BE2C (cell line): ENCODE results near the gene GPR63.

Source experiments
- DNase-seq: peaks from one replicate; pipeline ENCODE4 v3.0.0-alpha.2; 2020
- H3K27me3 ChIP-seq: fragments of 250-450 bp; sonication (Bioruptor Pico); 2 replicates; pipeline ENCODE4 v1.5.1; 2020; ENCODE audit warnings: mild to moderate bottlenecking
- H3K36me3 ChIP-seq: fragments of 250-450 bp; sonication (Bioruptor Pico); 2 replicates; pipeline ENCODE4 v1.5.1; 2020; ENCODE audit warnings: mild to moderate bottlenecking
- H3K4me1 ChIP-seq: fragments of 250-450 bp; sonication (Bioruptor Pico); 2 replicates; pipeline ENCODE4 v1.5.1; 2020
- H3K4me3 ChIP-seq: 2 replicates; pipeline ENCODE4 v1.5.1; 2011; ENCODE audit warnings: low read depth, low read length
- H3K9me3 ChIP-seq: fragments of 250-450 bp; sonication (Bioruptor Pico); 2 replicates; pipeline ENCODE4 v1.5.1; 2020
- CTCF ChIP-seq: IDR thresholded peaks from 2 replicates; pipeline ENCODE4 v1.5.1; 2012; ENCODE audit warnings: mild to moderate bottlenecking, low read depth, low read length

The GPR63 gene

GRCh38 chr6:96814625-96815024, 22.7 kb downstream of the GPR63 start:
- no peaks in the 10 kb centered on the region; the same call in none of the 2 replicates for H3K27me3 ChIP-seq
- no peaks in the 10 kb centered on the region for H3K36me3 ChIP-seq
- TF ChIP-seq CTCF: no peak
- no peak for DNase-seq
- H3K9me3 ChIP-seq: no peaks in the 10 kb centered on the region
- no peaks in the 10 kb centered on the region for H3K4me1 ChIP-seq
- no peak overlapping the region for H3K4me3 ChIP-seq

- Histone ChIP-seq H3K4me1 (no peaks in the 10 kb centered on the region), H3K27me3 (no peaks in the 10 kb centered on the region; the same call in none of the 2 replicates), H3K4me3 (no peak overlapping the region), H3K36me3 (no peaks in the 10 kb centered on the region), H3K9me3 (no peaks in the 10 kb centered on the region)
- no peak for TF ChIP-seq CTCF
- no peak for DNase-seq
Observed at GRCh38 chr6:96812077-96812703, 25.1 kb downstream of the GPR63 start.

- no peaks in the 10 kb centered on the region; the same call in none of the 2 replicates for H3K27me3 ChIP-seq
- H3K4me1 ChIP-seq: no peaks in the 10 kb centered on the region
- TF ChIP-seq CTCF: no peak
- no peak overlapping the region for H3K4me3 ChIP-seq
- DNase-seq: no peak
- no peaks in the 10 kb centered on the region for H3K9me3 ChIP-seq
- no peaks in the 10 kb centered on the region for H3K36me3 ChIP-seq
Observed at GRCh38 chr6:96811670-96812069, 25.6 kb downstream of the GPR63 start.

GRCh38 chr6:96811136-96811535, 26.1 kb downstream of the GPR63 start:
- no peak for DNase-seq
- Histone ChIP-seq H3K27me3 (no peaks in the 10 kb centered on the region; the same call in none of the 2 replicates), H3K36me3 (no peaks in the 10 kb centered on the region), H3K9me3 (no peaks in the 10 kb centered on the region), H3K4me1 (no peaks in the 10 kb centered on the region), H3K4me3 (no peak overlapping the region)
- TF ChIP-seq CTCF: no peak

- DNase-seq: no peak
- Histone ChIP-seq H3K36me3 (no peaks in the 10 kb centered on the region), H3K27me3 (no peaks in the 10 kb centered on the region; the same call in none of the 2 replicates), H3K9me3 (no peaks in the 10 kb centered on the region), H3K4me3 (no peak overlapping the region), H3K4me1 (no peaks in the 10 kb centered on the region)
- no peak for TF ChIP-seq CTCF
Observed at GRCh38 chr6:96809119-96809518, 28.2 kb downstream of the GPR63 start.

GRCh38 chr6:96803106-96803481, 34.2 kb downstream of the GPR63 start:
- Histone ChIP-seq H3K9me3 (no peaks in the 10 kb centered on the region), H3K4me1 (no peaks in the 10 kb centered on the region), H3K27me3 (no peaks in the 10 kb centered on the region), H3K36me3 (no peaks in the 10 kb centered on the region), H3K4me3 (no peak overlapping the region)
- DNase-seq: no peak
- no peak for TF ChIP-seq CTCF
